Duodenal mucosa (tissue), 2 donors: ENCODE results near the gene OR52E6.

Experiments
- H3K27ac ChIP-seq: one replicate; pipeline ENCODE4 v1.7.0; 2013; ENCODE audit warnings: low read depth, low read length
- H3K27me3 ChIP-seq, 2 donors: one replicate each; pipeline ENCODE4 v1.7.0; 2013; ENCODE audit warnings: low read length in 2 of 2, control low read depth in 1 of 2; ENCODE audit not compliant: insufficient read depth in 2 of 2, control insufficient read depth in 1 of 2
- H3K36me3 ChIP-seq, 2 donors: one replicate each; pipeline ENCODE4 v1.7.0; 2013; ENCODE audit warnings: low read length in 2 of 2, control low read depth in 1 of 2; ENCODE audit not compliant: insufficient read depth in 2 of 2, control insufficient read depth in 1 of 2
- H3K4me1 ChIP-seq, 2 donors: one replicate each; pipeline ENCODE4 v1.7.0; 2013; ENCODE audit warnings: low read length in 2 of 2, control low read depth in 1 of 2; ENCODE audit not compliant: insufficient read depth in 2 of 2, control insufficient read depth in 1 of 2
- H3K4me3 ChIP-seq, 2 donors: one replicate each; pipeline ENCODE4 v1.7.0; 2013; ENCODE audit warnings: low read length in 2 of 2, low read depth in 1 of 2
- H3K9ac ChIP-seq, 2 donors: one replicate each; pipeline ENCODE4 v1.7.0; 2013; ENCODE audit warnings: low read length in 2 of 2, low read depth in 1 of 2
- H3K9me3 ChIP-seq, 2 donors: one replicate each; pipeline ENCODE4 v1.7.0; 2013; ENCODE audit warnings: low read length in 2 of 2, control low read depth in 1 of 2; ENCODE audit not compliant: control insufficient read depth in 1 of 2

Gene OR52E6

GRCh38 chr11:5841797-5842196 lies at the start of gene OR52E6:
Gene OR52E6, minus strand, starts transcription at chr11:5841897. Its CDS starts 0 bp downstream, at chr11:5841897.
- H3K9me3 ChIP-seq: no peaks in the 10 kb centered on the region
- no peaks in the 10 kb centered on the region for H3K27me3 ChIP-seq
- H3K27ac ChIP-seq: no peak within 1 kb of the TSS
- H3K36me3 ChIP-seq: no peaks in the 10 kb centered on the region
- no peak within 1 kb of the TSS for H3K4me3 ChIP-seq
- no peak within 1 kb of the TSS for H3K9ac ChIP-seq
- no peaks in the 10 kb centered on the region for H3K4me1 ChIP-seq

GRCh38 chr11:5891216-5891800 lies 49.6 kb upstream of the OR52E6 start:
- Histone ChIP-seq H3K4me1 (no peaks in the 10 kb centered on the region), H3K9ac (no peak overlapping the region), H3K27ac (no peak overlapping the region), H3K4me3 (no peak overlapping the region), H3K36me3 (no peaks in the 10 kb centered on the region), H3K9me3 (no peaks in the 10 kb centered on the region), H3K27me3 (no peaks in the 10 kb centered on the region)

GRCh38 chr11:5887661-5888060 lies 46.0 kb upstream of the OR52E6 start:
- H3K36me3 ChIP-seq: no peaks in the 10 kb centered on the region
- no peak overlapping the region for H3K27ac ChIP-seq
- H3K9ac ChIP-seq: no peak overlapping the region
- no peak overlapping the region for H3K4me3 ChIP-seq
- no peaks in the 10 kb centered on the region for H3K27me3 ChIP-seq
- no peaks in the 10 kb centered on the region for H3K9me3 ChIP-seq
- H3K4me1 ChIP-seq: no peaks in the 10 kb centered on the region

GRCh38 chr11:5887172-5887571 lies 45.5 kb upstream of the OR52E6 start:
- Histone ChIP-seq H3K27me3 (no peaks in the 10 kb centered on the region), H3K27ac (no peak overlapping the region), H3K4me3 (no peak overlapping the region), H3K9ac (no peak overlapping the region), H3K9me3 (no peaks in the 10 kb centered on the region), H3K4me1 (no peaks in the 10 kb centered on the region), H3K36me3 (no peaks in the 10 kb centered on the region)

- H3K9me3 ChIP-seq: no peaks in the 10 kb centered on the region
- H3K4me3 ChIP-seq: no peak overlapping the region
- H3K27me3 ChIP-seq: no peaks in the 10 kb centered on the region
- no peaks in the 10 kb centered on the region for H3K36me3 ChIP-seq
- no peak overlapping the region for H3K27ac ChIP-seq
- no peak overlapping the region for H3K9ac ChIP-seq
- H3K4me1 ChIP-seq: no peaks in the 10 kb centered on the region
Measured at GRCh38 chr11:5881756-5882155, 40.1 kb upstream of the OR52E6 start.

GRCh38 chr11:5880329-5880728 lies 38.6 kb upstream of the OR52E6 start, which contains the start of gene OR52E4:
Gene OR52E4, plus strand, starts transcription at chr11:5880629. Its CDS starts 3,664 bp downstream, at chr11:5884293.
- Histone ChIP-seq H3K9me3 (no peaks in the 10 kb centered on the region), H3K4me3 (no peak within 1 kb of the TSS), H3K27me3 (no peaks in the 10 kb centered on the region), H3K9ac (no peak within 1 kb of the TSS), H3K4me1 (no peaks in the 10 kb centered on the region), H3K27ac (no peak within 1 kb of the TSS), H3K36me3 (no peaks in the 10 kb centered on the region)

- no peaks in the 10 kb centered on the region for H3K9me3 ChIP-seq
- H3K4me3 ChIP-seq: no peak overlapping the region
Measured at GRCh38 chr11:5878564-5878963, 36.9 kb upstream of the OR52E6 start.

GRCh38 chr11:5865826-5866225 lies 24.1 kb upstream of the OR52E6 start:
- Histone ChIP-seq H3K4me1 (no peaks in the 10 kb centered on the region), H3K4me3 (no peak overlapping the region), H3K9ac (no peak overlapping the region), H3K36me3 (no peaks in the 10 kb centered on the region), H3K27ac (no peak overlapping the region), H3K9me3 (no peaks in the 10 kb centered on the region), H3K27me3 (no peaks in the 10 kb centered on the region)

More at GRCh38 chr11:5878564-5878963, 36.9 kb upstream of the OR52E6 start:
- Histone ChIP-seq H3K27me3 (no peaks in the 10 kb centered on the region), H3K27ac (no peak overlapping the region), H3K36me3 (no peaks in the 10 kb centered on the region), H3K4me1 (no peaks in the 10 kb centered on the region), H3K9ac (no peak overlapping the region)

- no peak within 1 kb of the TSS for H3K9ac ChIP-seq
- H3K27ac ChIP-seq: no peak within 1 kb of the TSS
- no peaks in the 10 kb centered on the region for H3K4me1 ChIP-seq
- no peak within 1 kb of the TSS for H3K4me3 ChIP-seq
- peaks cover 0 to 2% of the 10 kb centered on the region in 2 donors for H3K9me3 ChIP-seq
- no peaks in the 10 kb centered on the region for H3K27me3 ChIP-seq
- no peaks in the 10 kb centered on the region for H3K36me3 ChIP-seq
Measured at GRCh38 chr11:5857590-5857989, 15.9 kb upstream of the OR52E6 start, which contains the start of gene OR52E8. Gene OR52E8, minus strand, starts transcription at chr11:5857690. Its CDS starts 0 bp downstream, at chr11:5857690.

GRCh38 chr11:5851002-5851401 lies 9.3 kb upstream of the OR52E6 start:
- Histone ChIP-seq H3K9ac (no peak overlapping the region), H3K9me3 (peaks cover 0 to 2% of the 10 kb centered on the region in 2 donors), H3K36me3 (no peaks in the 10 kb centered on the region), H3K4me1 (no peaks in the 10 kb centered on the region), H3K27ac (no peak overlapping the region), H3K4me3 (no peak overlapping the region), H3K27me3 (no peaks in the 10 kb centered on the region)
